ENCODE results near the gene NSD1.

NSD1 gene

DNA sequence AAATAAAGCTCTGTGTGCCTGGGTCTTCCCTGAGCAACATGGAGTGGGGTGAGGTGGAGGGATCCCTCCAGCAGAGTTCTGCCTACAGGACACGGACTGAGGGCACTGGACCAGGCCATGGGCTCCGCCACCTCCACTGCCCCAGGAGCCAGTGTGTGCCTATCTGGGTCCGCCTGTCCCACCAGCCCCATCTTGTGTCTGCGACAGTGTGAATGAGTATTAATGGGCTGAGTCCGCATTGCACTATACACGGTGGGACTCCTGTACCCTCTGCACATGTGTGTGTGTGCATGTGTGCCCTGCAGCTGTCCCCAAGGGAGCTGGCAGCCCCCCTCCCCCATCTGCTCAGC is 35.5 kb upstream of the NSD1 start:
- TF ChIP-seq, protein P1, sequence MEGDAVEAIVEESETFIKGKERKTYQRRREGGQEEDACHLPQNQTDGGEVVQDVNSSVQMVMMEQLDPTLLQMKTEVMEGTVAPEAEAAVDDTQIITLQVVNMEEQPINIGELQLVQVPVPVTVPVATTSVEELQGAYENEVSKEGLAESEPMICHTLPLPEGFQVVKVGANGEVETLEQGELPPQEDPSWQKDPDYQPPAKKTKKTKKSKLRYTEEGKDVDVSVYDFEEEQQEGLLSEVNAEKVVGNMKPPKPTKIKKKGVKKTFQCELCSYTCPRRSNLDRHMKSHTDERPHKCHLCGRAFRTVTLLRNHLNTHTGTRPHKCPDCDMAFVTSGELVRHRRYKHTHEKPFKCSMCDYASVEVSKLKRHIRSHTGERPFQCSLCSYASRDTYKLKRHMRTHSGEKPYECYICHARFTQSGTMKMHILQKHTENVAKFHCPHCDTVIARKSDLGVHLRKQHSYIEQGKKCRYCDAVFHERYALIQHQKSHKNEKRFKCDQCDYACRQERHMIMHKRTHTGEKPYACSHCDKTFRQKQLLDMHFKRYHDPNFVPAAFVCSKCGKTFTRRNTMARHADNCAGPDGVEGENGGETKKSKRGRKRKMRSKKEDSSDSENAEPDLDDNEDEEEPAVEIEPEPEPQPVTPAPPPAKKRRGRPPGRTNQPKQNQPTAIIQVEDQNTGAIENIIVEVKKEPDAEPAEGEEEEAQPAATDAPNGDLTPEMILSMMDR (IDR thresholded peaks at IDR 0.05; ENCODE audit: low read depth, low read length, missing control alignments) = no peak
- in situ Hi-C loops (cut with HindIII; ENCODE audit: low sequenced_read_pairs) = no loop called here
- DNase-seq (ENCODE audit: low read depth) = no peak
- H3K4me3 ChIP-seq (ENCODE audit: low read depth, low read length) = no peak overlapping the region

- H3K4me3 ChIP-seq (ENCODE audit: low read depth, low read length) = no peak overlapping the region
- TF ChIP-seq, protein P1 (IDR thresholded peaks at IDR 0.05; ENCODE audit: low read depth, low read length, missing control alignments) = no peak
- in situ Hi-C loops (cut with HindIII; ENCODE audit: low sequenced_read_pairs) = no loop called here
- no peak for DNase-seq (ENCODE audit: low read depth)
These were observed 35.0 kb upstream of the NSD1 start for GRCh38 chr5:177098470-177099141.

GRCh38 chr5:177099422-177100093 is 34.0 kb upstream of the NSD1 start:
- no peak for DNase-seq (ENCODE audit: low read depth)
- in situ Hi-C loops (cut with HindIII; ENCODE audit: low sequenced_read_pairs) = no loop called here
- no peak overlapping the region for H3K4me3 ChIP-seq (ENCODE audit: low read depth, low read length)
- TF ChIP-seq, protein P1 (IDR thresholded peaks at IDR 0.05; ENCODE audit: low read depth, low read length, missing control alignments) = no peak

GRCh38 chr5:177100714-177101121 is 32.9 kb upstream of the NSD1 start:
- in situ Hi-C loops (cut with HindIII; ENCODE audit: low sequenced_read_pairs) = no loop called here
- DNase-seq (ENCODE audit: low read depth) = no peak
- TF ChIP-seq, protein P1 (IDR thresholded peaks at IDR 0.05; ENCODE audit: low read depth, low read length, missing control alignments) = no peak
- H3K4me3 ChIP-seq (ENCODE audit: low read depth, low read length) = no peak overlapping the region

DNA sequence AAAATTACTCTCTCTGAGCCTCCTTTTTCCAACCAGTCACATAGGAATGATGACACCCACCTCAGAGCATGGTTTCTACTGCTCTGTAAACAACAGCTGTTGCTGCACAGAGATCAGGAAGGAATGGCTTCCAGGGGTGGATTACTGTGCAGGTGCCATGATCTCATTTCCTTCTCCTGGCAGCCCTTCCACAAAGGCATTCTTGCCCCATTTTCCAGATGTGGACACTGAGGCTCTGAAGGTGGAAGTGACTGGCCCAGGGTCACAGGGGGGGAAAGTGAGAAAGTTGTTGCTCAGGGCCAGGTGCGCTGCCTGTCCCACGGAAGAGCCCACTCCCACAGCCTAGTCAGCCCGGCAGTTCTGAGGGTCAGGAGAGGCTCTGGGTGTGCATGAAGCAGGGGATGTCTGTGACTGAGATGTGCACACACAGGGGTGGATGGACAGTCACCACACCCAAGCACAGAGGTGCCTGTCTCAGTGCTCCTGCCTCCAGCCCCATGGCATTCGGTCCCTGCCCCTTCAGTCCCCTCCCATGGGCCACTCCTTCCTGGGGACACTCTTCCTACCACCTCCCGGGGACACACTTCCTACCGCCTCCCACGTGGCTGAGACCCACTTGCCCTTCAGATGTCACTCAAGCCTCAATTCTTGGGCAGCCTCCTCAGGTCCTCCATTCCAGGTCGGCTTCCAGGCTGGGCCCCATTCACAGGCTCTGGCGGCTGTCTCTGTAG is 29.9 kb upstream of the NSD1 start:
- DNase-seq (ENCODE audit: low read depth) = no peak
- in situ Hi-C loops (cut with HindIII; ENCODE audit: low sequenced_read_pairs) = no loop called here
- TF ChIP-seq, protein P1 (IDR thresholded peaks at IDR 0.05; ENCODE audit: low read depth, low read length, missing control alignments) = no peak

GRCh38 chr5:177105691-177106476 is 27.7 kb upstream of the NSD1 start:
- TF ChIP-seq, protein P1 (IDR thresholded peaks at IDR 0.05; ENCODE audit: low read depth, low read length, missing control alignments) = no peak
- H3K4me3 ChIP-seq (ENCODE audit: low read depth, low read length) = no peak overlapping the region
- in situ Hi-C loops (cut with HindIII; ENCODE audit: low sequenced_read_pairs) = no loop called here
- no peak for DNase-seq (ENCODE audit: low read depth)

More for the DNA sequence above, 29.9 kb upstream of the NSD1 start:
- no peak overlapping the region for H3K4me3 ChIP-seq (ENCODE audit: low read depth, low read length)
